H54 (cell line): Measurements from ENCODE around the gene ATXN7L1.

Experiments used
- DNase-seq: peaks from one replicate; pipeline ENCODE4 v3.0.0; 2011; ENCODE audit warnings: low spot score, mixed read lengths; ENCODE audit not compliant: insufficient read length
- FAIRE-seq: peaks from 3 replicates; lab custom pipeline; 2011; peaks lifted over from hg19 to GRCh38; lab: Jason Lieb, UNC
- POLR2A ChIP-seq: IDR thresholded peaks from 2 replicates; pipeline ENCODE4 v1.6.1; 2011; ENCODE audit warnings: low read depth, mild to moderate bottlenecking, low read length

ATXN7L1 gene

DNA sequence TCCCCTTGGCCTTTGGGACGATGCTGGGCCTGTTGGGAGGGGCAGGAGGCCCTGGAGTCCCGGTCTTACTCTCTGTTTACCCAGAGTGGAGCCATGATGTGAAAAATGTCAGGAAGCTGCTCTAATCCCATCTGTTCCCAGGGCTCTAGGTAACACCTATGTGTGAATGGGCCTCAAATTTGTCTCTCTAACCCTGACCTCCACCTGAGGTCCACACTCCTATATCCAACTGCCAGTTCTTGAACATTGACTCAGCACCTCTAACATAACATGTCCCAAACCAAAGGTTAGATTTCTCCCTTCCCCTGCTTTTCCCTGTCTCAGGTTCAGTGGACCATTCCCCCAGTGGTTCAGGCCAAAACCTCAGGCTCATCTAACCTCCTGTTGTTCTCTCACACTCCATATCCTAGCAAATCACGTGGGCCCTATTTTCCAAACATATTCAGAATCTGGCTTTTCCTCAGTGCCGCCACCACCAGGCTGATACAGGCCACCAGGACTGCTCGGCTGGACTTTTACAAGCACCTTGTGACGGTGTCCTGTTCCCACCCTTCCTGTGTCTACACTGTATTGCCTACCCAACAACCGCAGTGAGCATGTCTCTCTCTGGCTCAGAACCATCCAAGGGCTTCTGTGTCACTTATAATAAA is 130.6 kb downstream of the ATXN7L1 start:
- TF ChIP-seq POLR2A = no peak
- FAIRE-seq (no peak), DNase-seq (no peak)

DNA sequence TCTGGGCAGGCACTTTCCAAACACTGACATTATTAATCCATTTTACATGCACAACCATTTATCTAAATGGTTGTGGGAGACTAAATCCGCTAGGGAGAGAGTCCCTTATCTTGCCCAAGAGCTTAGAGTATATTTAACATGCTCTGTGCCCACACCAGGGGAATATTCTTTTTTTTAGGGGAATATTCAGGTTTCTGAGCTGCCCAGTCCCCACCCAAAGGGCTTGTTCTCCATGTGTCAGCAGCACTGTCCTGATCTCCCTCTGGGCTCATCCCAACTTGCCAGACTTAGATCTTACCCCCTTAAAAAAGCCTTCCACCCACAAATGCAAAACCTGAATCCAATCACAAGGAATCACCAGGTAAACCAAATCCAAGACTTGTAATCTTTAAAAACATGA is 132.1 kb downstream of the ATXN7L1 start:
- TF ChIP-seq POLR2A = no peak
- no peak for FAIRE-seq
- no peak for DNase-seq

GRCh38 chr7:105743351-105744090 is 132.9 kb downstream of the ATXN7L1 start:
- no peak for FAIRE-seq
- no peak for DNase-seq
- no peak for TF ChIP-seq POLR2A

DNA sequence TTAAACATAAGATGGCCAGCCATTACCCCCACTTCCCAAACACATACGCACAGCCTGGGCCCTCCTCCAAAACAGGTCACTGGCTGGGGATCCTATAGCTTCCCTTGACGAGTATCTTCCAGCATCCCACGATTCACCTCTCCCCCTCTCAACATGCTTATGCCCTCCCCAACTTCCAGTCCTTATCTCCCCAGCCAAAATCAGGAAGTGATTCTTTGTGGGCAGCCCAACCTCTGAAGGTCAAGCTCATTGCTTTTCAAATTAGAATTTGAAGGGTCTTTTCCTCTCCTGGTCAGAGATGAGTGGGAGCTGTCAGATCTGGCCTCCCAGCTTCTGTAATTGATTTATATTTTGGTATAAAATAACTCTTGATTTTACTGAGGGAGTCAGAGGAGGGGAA is 133.6 kb downstream of the ATXN7L1 start:
- FAIRE-seq (no peak), DNase-seq (no peak)
- TF ChIP-seq POLR2A = no peak

DNA sequence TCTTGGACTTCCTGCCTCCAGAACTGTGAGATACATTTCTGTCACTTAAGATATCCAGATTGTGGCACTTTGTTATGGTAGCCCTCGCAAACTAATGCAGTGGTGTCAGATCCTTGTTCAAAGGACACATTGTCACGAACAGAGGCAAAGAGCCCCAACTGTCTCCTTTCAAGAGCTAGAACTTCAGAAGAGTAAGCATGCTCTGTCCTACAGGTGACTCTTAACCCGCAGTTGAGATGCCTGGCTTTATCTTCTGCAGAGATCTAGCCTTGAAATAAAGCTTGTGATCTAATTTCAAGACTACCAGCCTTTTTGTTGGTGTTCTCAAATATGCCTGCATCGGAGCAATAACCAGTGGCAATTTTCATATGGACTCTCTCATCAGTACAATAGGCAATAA is 134.4 kb downstream of the ATXN7L1 start:
- DNase-seq (no peak), FAIRE-seq (no peak)
- no peak for TF ChIP-seq POLR2A

- no peak for FAIRE-seq
- TF ChIP-seq POLR2A = no peak
Measured at GRCh38 chr7:105738133-105738532, 138.3 kb downstream of the ATXN7L1 start.

GRCh38 chr7:105734233-105734632 is 142.2 kb downstream of the ATXN7L1 start:
- DNase-seq = no peak
- TF ChIP-seq POLR2A = no peak
- no peak for FAIRE-seq

More at GRCh38 chr7:105738133-105738532, 138.3 kb downstream of the ATXN7L1 start:
- DNase-seq = no peak

- TF ChIP-seq POLR2A = no peak
- FAIRE-seq (no peak), DNase-seq (no peak)
Measured at GRCh38 chr7:105731042-105731441, 145.4 kb downstream of the ATXN7L1 start.

- DNase-seq (no peak), FAIRE-seq (no peak)
- no peak for TF ChIP-seq POLR2A
Measured at GRCh38 chr7:105728028-105728427, 148.4 kb downstream of the ATXN7L1 start.

GRCh38 chr7:105724688-105725087 is 151.7 kb downstream of the ATXN7L1 start:
- no peak for TF ChIP-seq POLR2A
- no peak for FAIRE-seq
- no peak for DNase-seq

- DNase-seq = no peak
- no peak for FAIRE-seq
Measured at GRCh38 chr7:105723572-105723971, 152.8 kb downstream of the ATXN7L1 start.

DNA sequence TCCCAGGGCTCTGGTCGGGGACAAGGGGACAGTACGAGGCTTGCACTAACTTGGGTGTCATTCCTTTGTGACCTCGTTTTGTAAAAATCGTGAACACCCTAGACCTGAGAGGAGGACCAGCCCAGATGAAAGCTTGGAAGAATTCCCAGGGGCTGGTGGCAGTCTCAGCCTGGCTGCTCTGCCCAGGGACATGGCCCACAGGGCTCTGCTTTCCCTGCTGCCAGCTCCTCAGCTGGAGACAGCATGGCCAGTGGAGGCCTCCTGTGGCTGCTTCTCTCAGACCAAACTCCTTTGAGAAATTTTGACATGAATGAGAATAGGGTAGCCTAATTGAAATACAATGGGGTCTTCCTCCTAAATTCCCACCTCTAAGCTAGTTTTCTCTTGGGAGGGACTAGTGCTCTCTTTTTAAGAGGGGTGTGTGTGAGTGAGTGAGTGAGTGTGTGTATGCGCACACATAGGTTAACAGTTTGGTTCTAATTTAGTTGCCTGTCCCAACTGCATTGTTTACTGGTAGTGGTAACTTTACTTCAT is 154.8 kb downstream of the ATXN7L1 start:
- no peak for DNase-seq
- no peak for TF ChIP-seq POLR2A
- FAIRE-seq = no peak

More at GRCh38 chr7:105723572-105723971, 152.8 kb downstream of the ATXN7L1 start:
- TF ChIP-seq POLR2A = no peak

- FAIRE-seq = no peak
- DNase-seq = no peak
- no peak for TF ChIP-seq POLR2A
Measured at GRCh38 chr7:105719919-105720318, 156.5 kb downstream of the ATXN7L1 start.

- TF ChIP-seq POLR2A = no peak
- FAIRE-seq (no peak), DNase-seq (no peak)
Measured at GRCh38 chr7:105719395-105719794, 157.0 kb downstream of the ATXN7L1 start.
